Upper lobe of left lung (tissue), 6 donors: ENCODE results near the gene CATSPER3. TPM values are rescaled to one million over a fixed set of nuclear protein-coding genes. Genes with fewer than 3 reads are reported as not detected.

Experiments used
- ATAC-seq, 2 donors: fragments of 200-7000 bp; cut with Tn5 transposase; one replicate each; pipeline ENCODE4 v1.9.1; 2022; ENCODE audit warnings: mild to moderate bottlenecking in 2 of 2, moderate library complexity in 2 of 2; ENCODE audit not compliant: low FRiP score in 2 of 2
- DNase-seq, 2 donors: peaks; one replicate each; pipeline ENCODE4 v3.0.0-alpha.2; 2019 to 2020
- H3K27ac ChIP-seq, 4 donors: fragments of 200-600 bp; sonication (generic); one replicate each; pipeline ENCODE4 v1.5.1; 2016 to 2019
- H3K27me3 ChIP-seq, 4 donors: fragments of 200-600 bp; sonication (generic); one replicate each; pipeline ENCODE4 v1.5.1; 2017 to 2019
- H3K36me3 ChIP-seq, 4 donors: fragments of 200-600 bp; sonication (generic); one replicate each; pipeline ENCODE4 v1.5.1; 2016 to 2019
- H3K4me1 ChIP-seq, 4 donors: fragments of 200-600 bp; sonication (generic); one replicate each; pipeline ENCODE4 v1.5.1; 2018 to 2019
- H3K4me3 ChIP-seq, 4 donors: fragments of 200-600 bp; sonication (generic); one replicate each; pipeline ENCODE4 v1.5.1; 2017 to 2019; ENCODE audit warnings: mild to moderate bottlenecking in 2 of 4, moderate library complexity in 1 of 4
- H3K9me3 ChIP-seq, 4 donors: fragments of 200-600 bp; sonication (generic); one replicate each; pipeline ENCODE4 v1.5.1; 2018 to 2019
- CTCF ChIP-seq, 6 experiments: fragments of 450-650 bp in 4 of 6; fragments of 200-600 bp in 2 of 6; sonication (generic) in 2 of 6; IDR thresholded peaks; one replicate each; pipeline ENCODE4 v1.5.1; 2016 to 2019; ENCODE audit warnings: antibody characterized with exemption in 6 of 6
- EP300 ChIP-seq, 4 donors: sonication (generic); formaldehyde crosslinking; IDR thresholded peaks; one replicate each; pipeline ENCODE4 v1.5.1; 2017; ENCODE audit warnings: antibody characterized with exemption in 4 of 4, control low read depth in 2 of 4
- POLR2A ChIP-seq, 4 donors: fragments of 450-650 bp; IDR thresholded peaks; one replicate each; pipeline ENCODE4 v1.5.1; 2016 to 2017; ENCODE audit warnings: antibody characterized with exemption in 4 of 4, mild to moderate bottlenecking in 2 of 4
- POLR2AphosphoS5 ChIP-seq, 2 donors: sonication (generic); formaldehyde crosslinking; IDR thresholded peaks; one replicate each; pipeline ENCODE4 v1.5.1; 2017; ENCODE audit warnings: antibody characterized with exemption in 2 of 2
- WGBS, 2 donors: methylation state at CpG; one replicate each; pipeline ENCODE4 v1.1.5; 2017 to 2018; 5-methylcytosine and 5-hydroxymethylcytosine counted together
- total RNA-seq, 6 donors: library from RNA; depleted of rRNA in 4 of 6; stranded (reverse); fragments of >200 nt in 4 of 6; gene quantifications; one replicate each; pipeline versions ENCODE4 v1.1.0 to v1.2.1, GENCODE V29; 2016 to 2021
- donor health status: DM: no; HTN: no; CAD: no; lungs with moderate emphysema.
- donor health status: DM: no; HTN: yes; CAD: no; lungs with severe emphysema.

Gene CATSPER3
- total RNA-seq, 6 donors from 2014 or later = 0.67 to 1.7 TPM; not detected in 4

- TF ChIP-seq CTCF (IDR thresholded peaks at IDR 0.05) (no peak), POLR2A (IDR thresholded peaks at IDR 0.05) (no peak), EP300 (IDR thresholded peaks at IDR 0.05) (no peak), POLR2AphosphoS5 (IDR thresholded peaks at IDR 0.05) (no peak)
- ATAC-seq (no peak), DNase-seq (peak in 1 of 2 donors; percentile 15)
- Histone ChIP-seq H3K4me1 (no peaks in the 10 kb centered on the region), H3K36me3 (no peaks in the 10 kb centered on the region), H3K4me3 (no peak overlapping the region), H3K27ac (no peak overlapping the region), H3K9me3 (no peaks in the 10 kb centered on the region), H3K27me3 (no peaks in the 10 kb centered on the region)
- WGBS, 2 donors = 83 to 86% methylated on average over 10 to 11 of the region's 11 CpGs
Measured at GRCh38 chr5:135007749-135008363, 40.1 kb downstream of the CATSPER3 start.

GRCh38 chr5:135008556-135008955 is 40.8 kb downstream of the CATSPER3 start:
- 91 to 95% methylated on average over 6 to 8 of the region's 8 CpGs for WGBS, 2 donors
- Histone ChIP-seq H3K4me1 (no peaks in the 10 kb centered on the region), H3K4me3 (no peak overlapping the region), H3K27ac (no peak overlapping the region), H3K36me3 (no peaks in the 10 kb centered on the region), H3K9me3 (no peaks in the 10 kb centered on the region), H3K27me3 (no peaks in the 10 kb centered on the region)
- TF ChIP-seq CTCF (IDR thresholded peaks at IDR 0.05) (no peak), POLR2A (IDR thresholded peaks at IDR 0.05) (no peak), EP300 (IDR thresholded peaks at IDR 0.05) (no peak), POLR2AphosphoS5 (IDR thresholded peaks at IDR 0.05) (no peak)
- ATAC-seq (no peak), DNase-seq (peak in 1 of 2 donors; percentile 11)

- 89 to 91% methylated on average over 10 to 12 of the region's 13 CpGs for WGBS, 2 donors
- Histone ChIP-seq H3K4me1 (peaks cover 0 to 2% (median under 1%) of the 10 kb centered on the region in 4 donors), H3K9me3 (no peaks in the 10 kb centered on the region), H3K27me3 (no peaks in the 10 kb centered on the region), H3K36me3 (no peaks in the 10 kb centered on the region), H3K4me3 (no peak overlapping the region), H3K27ac (no peak overlapping the region)
- ATAC-seq = no peak
- no peak for TF ChIP-seq POLR2A (IDR thresholded peaks at IDR 0.05)
- TF ChIP-seq EP300 (IDR thresholded peaks at IDR 0.05) = no peak
- no peak for TF ChIP-seq CTCF (IDR thresholded peaks at IDR 0.05)
- no peak for TF ChIP-seq POLR2AphosphoS5 (IDR thresholded peaks at IDR 0.05)
- no peak for DNase-seq
Measured at GRCh38 chr5:135008981-135009735, 41.5 kb downstream of the CATSPER3 start.

- no peak for TF ChIP-seq EP300 (IDR thresholded peaks at IDR 0.05)
- peaks cover 0 to 8% (median 7%) of the 10 kb centered on the region in 4 donors for H3K4me1 ChIP-seq
- H3K27me3 ChIP-seq = no peaks in the 10 kb centered on the region
- ATAC-seq = no peak
- H3K36me3 ChIP-seq = no peaks in the 10 kb centered on the region
- WGBS, 2 donors = 81 to 95% methylated on average over 5 to 11 of the region's 11 CpGs
- H3K9me3 ChIP-seq = no peaks in the 10 kb centered on the region
- DNase-seq = no peak
- no peak overlapping the region for H3K27ac ChIP-seq
- no peak overlapping the region for H3K4me3 ChIP-seq
Measured at GRCh38 chr5:135009736-135010501, 42.2 kb downstream of the CATSPER3 start.
